Pancreas (tissue), 10 donors: ENCODE results near the gene SBF2. TPM values are rescaled to one million over a fixed set of nuclear protein-coding genes. Genes with fewer than 3 reads are reported as not detected.

Experiments
- ATAC-seq, 4 donors: fragments of 200-7000 bp; cut with Tn5 transposase; one replicate each; pipeline versions ENCODE4 v1.8.0 to v1.9.1; 2020; ENCODE audit warnings: mild to moderate bottlenecking in 4 of 4, moderate library complexity in 4 of 4
- DNase-seq, 6 donors: peaks; one replicate each; pipeline ENCODE4 v3.0.0-alpha.2; 2020
- FAIRE-seq: peaks from 2 replicates; lab custom pipeline; 2012; peaks lifted over from hg19 to GRCh38; lab: Jason Lieb, UNC
- H3K27ac ChIP-seq, 4 donors: fragments of 200-600 bp; sonication (generic); 1 replicate in 3 of 4; 2 replicates in 1 of 4; pipeline versions ENCODE4 v1.5.0 to v1.8.0; 2020
- H3K27me3 ChIP-seq, 4 donors: fragments of 200-600 bp; one replicate each; pipeline ENCODE4 v1.8.0; 2021
- H3K36me3 ChIP-seq, 3 donors: fragments of 200-600 bp; sonication (generic) in 1 of 3; one replicate each; pipeline versions ENCODE4 v1.5.0 to v1.8.0; 2020 to 2021
- H3K4me1 ChIP-seq, 3 donors: fragments of 200-600 bp; one replicate each; pipeline ENCODE4 v1.8.0; 2021
- H3K4me3 ChIP-seq, 4 donors: fragments of 200-600 bp; sonication (generic) in 2 of 4; one replicate each; pipeline versions ENCODE4 v1.5.0 to v1.8.0; 2020 to 2021
- H3K9me3 ChIP-seq, 4 donors: fragments of 200-600 bp; one replicate each; pipeline ENCODE4 v1.8.0; 2021
- CTCF ChIP-seq, 4 donors: fragments of 200-600 bp; sonication (generic) in 3 of 4; IDR thresholded peaks; one replicate each; pipeline versions ENCODE4 v1.5.0 to v1.8.0; 2021; ENCODE audit warnings: antibody characterized with exemption in 4 of 4
- WGBS, 2 donors: extraction: QIAGEN DNeasy Blood & Tissue Kit; methylation state at CpG; one replicate each; pipeline ENCODE4 v1.1.7; 2013; 5-methylcytosine and 5-hydroxymethylcytosine counted together
- intact Hi-C, 3 donors: fragments of 100-400 bp; cut with DNase I; formaldehyde crosslinking; loops; one replicate each; pipeline versions ENCODE4 v1.11.1 to v1.14.2; 2022
- polyA plus RNA-seq, 2 donors: library from polyadenylated mRNA; stranded (reverse); fragments of 200-250 nt; gene quantifications; one replicate each; pipeline ENCODE4 v1.2.3, GENCODE V29; 2013
- total RNA-seq, 6 donors: library from RNA; stranded (reverse); fragmentation: NEBNext Ultra II Directional in 4 of 6; extraction: Animal tissue kit (Norgen Biotek cat#: 25700) in 4 of 6; gene quantifications; one replicate each; pipeline versions ENCODE4 v1.2.1 to v1.2.4, GENCODE V29; 2021 to 2023
- donor health status: healthy with polysubstance abuse.
- donor health status: DM: no; HTN: no; CAD: no; lungs with moderate emphysema.
- donor health status: DM: no; HTN: no; CAD: no.
- donor health status: control.
- donor health status: control.
- donor health status: Bipolar disorder and iron deficiency.
- donor health status: DM: yes; HTN: yes; CAD: no.
- donor health status: DM: no; HTN: no; CAD: no.
- donor health status: DM: no; HTN: no; CAD: no.
- donor health status: DM: yes; HTN: yes; CAD: no.

Gene SBF2
- total and polyA plus RNA-seq, 8 donors, result 4.6 to 21.8 (median 10.3) TPM

- Histone ChIP-seq H3K9me3 (no peaks in the 10 kb centered on the region), H3K36me3 (peaks cover 0 to 9% (median 0%) of the 10 kb centered on the region in 3 donors), H3K4me3 (no peak overlapping the region), H3K4me1 (peaks cover 0 to 5% (median 0%) of the 10 kb centered on the region in 3 donors), H3K27ac (peak overlapping the region in 2 of 4 donors; percentile 61 to 70), H3K27me3 (no peaks in the 10 kb centered on the region)
- ATAC-seq, result peak in 3 of 4 donors; percentile 55 to 84 (median 84)
- FAIRE-seq, result no peak
- no peak for TF ChIP-seq CTCF (IDR thresholded peaks at IDR 0.05)
- intact Hi-C loops, result no loop called here
- peak in 1 of 6 donors; percentile 46 for DNase-seq
- 48 to 52% methylated on average over 3 of the region's 3 CpGs for WGBS, 2 donors
These were observed 555.9 kb downstream of the SBF2 start for GRCh38 chr11:9738116-9738515.

- WGBS, 2 donors, result 94 to 99% methylated on average over 2 of the region's 2 CpGs
- H3K36me3 ChIP-seq, result peaks cover 0 to 9% (median 0%) of the 10 kb centered on the region in 3 donors
These were observed 557.7 kb downstream of the SBF2 start for GRCh38 chr11:9736365-9736764.

GRCh38 chr11:9735919-9736318 is 558.1 kb downstream of the SBF2 start:
- FAIRE-seq, result no peak
- WGBS, 2 donors, result 93 to 94% methylated on average over 2 of the region's 2 CpGs
- Histone ChIP-seq H3K4me1 (peaks cover 0 to 5% (median 0%) of the 10 kb centered on the region in 3 donors), H3K9me3 (no peaks in the 10 kb centered on the region), H3K27ac (no peak overlapping the region), H3K36me3 (peaks cover 0 to 8% (median 0%) of the 10 kb centered on the region in 3 donors), H3K4me3 (no peak overlapping the region), H3K27me3 (no peaks in the 10 kb centered on the region)
- no peak for TF ChIP-seq CTCF (IDR thresholded peaks at IDR 0.05)
- no peak for DNase-seq
- intact Hi-C loops, result no loop called here
- no peak for ATAC-seq

More at GRCh38 chr11:9736365-9736764, 557.7 kb downstream of the SBF2 start:
- H3K9me3 ChIP-seq, result no peaks in the 10 kb centered on the region
- H3K27me3 ChIP-seq, result no peaks in the 10 kb centered on the region
- no peak overlapping the region for H3K27ac ChIP-seq
- no peak for TF ChIP-seq CTCF (IDR thresholded peaks at IDR 0.05)
- intact Hi-C loops, result no loop called here
- ATAC-seq (no peak), FAIRE-seq (no peak), DNase-seq (no peak)
- no peak overlapping the region for H3K4me3 ChIP-seq
- H3K4me1 ChIP-seq, result peaks cover 0 to 5% (median 0%) of the 10 kb centered on the region in 3 donors

GRCh38 chr11:9735236-9735635 is 558.8 kb downstream of the SBF2 start:
- intact Hi-C loops, result no loop called here
- H3K36me3 ChIP-seq, result peaks cover 0 to 2% (median 0%) of the 10 kb centered on the region in 3 donors
- no peak for FAIRE-seq

More at GRCh38 chr11:9735236-9735635, 558.8 kb downstream of the SBF2 start:
- no peak for DNase-seq
- Histone ChIP-seq H3K4me1 (peaks cover 0 to 5% (median 0%) of the 10 kb centered on the region in 3 donors), H3K27me3 (no peaks in the 10 kb centered on the region), H3K27ac (no peak overlapping the region), H3K9me3 (no peaks in the 10 kb centered on the region), H3K4me3 (no peak overlapping the region)
- TF ChIP-seq CTCF (IDR thresholded peaks at IDR 0.05), result no peak
- 96% methylated on average over 3 of the region's 3 CpGs for WGBS, 2 donors
- ATAC-seq, result no peak
